Measurements from ENCODE around the gene MUC21. TPM values are rescaled to one million over a fixed set of nuclear protein-coding genes. Genes with fewer than 3 reads are reported as not detected.
"Not testable (repeated sequence)": the region's sequence is repeated elsewhere in the genome, so short reads cannot be mapped to it uniquely, and the experiment has no call there.

MUC21 gene
- polyA plus RNA-seq, 1 of the 3 experiments (the other 2 are of a cell fraction): not detected

GRCh38 chr6:31016659-31017299 is 33.3 kb downstream of the MUC21 start:
- Histone ChIP-seq H3K4me2 (no peak overlapping the region), H3K4me1 (ENCODE audit: control insufficient read depth in 1 of 2, insufficient read depth in 2 of 2, low read depth in 1 of 2, low read length in 1 of 2) (no peaks in the 10 kb centered on the region), H2AFZ (ENCODE audit: low read depth) (no peak overlapping the region), H3K79me2 (ENCODE audit: insufficient read depth) (no peaks in the 10 kb centered on the region), H3K27me3 (ENCODE audit: insufficient read depth) (no peaks in the 10 kb centered on the region), H3K9me3 (0 out of 2 replicates have a peak, but pooled peaks cover 8% of the 10 kb centered on the region), H3K9me2 (no peaks in the 10 kb centered on the region), H3K27ac (ENCODE audit: low read depth in 2 of 2, low read length in 1 of 2) (no peak overlapping the region), H3K4me3 (ENCODE audit: low read depth in 2 of 2, low read length in 1 of 2) (no peak overlapping the region), H4K20me1 (ENCODE audit: insufficient read depth) (no peaks in the 10 kb centered on the region), H3K36me3 (replicated peaks in 1 of 2; ENCODE audit: control insufficient read depth in 1 of 2, insufficient read depth in 2 of 2, low read length in 1 of 2) (no peaks in the 10 kb centered on the region), H3K9ac (no peak overlapping the region), H3F3A (replicated peaks; ENCODE audit: insufficient read depth) (no peaks in the 10 kb centered on the region)
- CTCF ChIA-PET: no interaction called here
- no CpG with 5 or more reads among the region's 36 CpGs for WGBS (ENCODE audit: low lambda C conversion rate)
- TF ChIP-seq USF1 (IDR thresholded peaks at IDR 0.05; ENCODE audit: borderline replicate concordance, low read depth) (no peak), NRF1 (IDR thresholded peaks at IDR 0.05; ENCODE audit: low read depth, low read length) (no peak), FOXM1 (IDR thresholded peaks at IDR 0.05; ENCODE audit: low read depth) (no peak), RFX5 (IDR thresholded peaks at IDR 0.05; ENCODE audit: low read length) (no peak), MEF2A (IDR thresholded peaks at IDR 0.05; ENCODE audit: borderline replicate concordance, low read depth) (no peak), ZBTB33 (IDR thresholded peaks at IDR 0.05; ENCODE audit: borderline replicate concordance, low read depth) (no peak), POLR2AphosphoS5 (IDR thresholded peaks at IDR 0.05; ENCODE audit: low read depth, low read length) (no peak), JUND (IDR thresholded peaks at IDR 0.05) (no peak), CTCF (IDR thresholded peaks at IDR 0.05) (no peak), TAF1 (IDR thresholded peaks at IDR 0.05; ENCODE audit: borderline replicate concordance, low read depth, low read length) (no peak), FOSL2 (IDR thresholded peaks at IDR 0.05; ENCODE audit: borderline replicate concordance, low read depth) (no peak), FOXJ3 (CRISPR knock-in tag; IDR thresholded peaks at IDR 0.05) (no peak), GATA2 (CRISPR knock-in tag; IDR thresholded peaks at IDR 0.05) (no peak), NFIC (IDR thresholded peaks at IDR 0.05; ENCODE audit: borderline replicate concordance) (no peak), SIN3A (IDR thresholded peaks at IDR 0.05; ENCODE audit: borderline replicate concordance, low read depth, low read length) (no peak), PBX3 (IDR thresholded peaks at IDR 0.05) (no peak)
- DNase-seq: no peak
- POLR2A ChIA-PET: no interaction called here

- H3K9ac ChIP-seq; H3K27ac ChIP-seq (ENCODE audit: low read depth in 2 of 2, low read length in 1 of 2); H3F3A ChIP-seq (replicated peaks; ENCODE audit: insufficient read depth); H3K4me2 ChIP-seq; H2AFZ ChIP-seq (ENCODE audit: low read depth); H3K36me3 ChIP-seq (replicated peaks in 1 of 2; ENCODE audit: control insufficient read depth in 1 of 2, insufficient read depth in 2 of 2, low read length in 1 of 2); H3K9me2 ChIP-seq; DNase-seq; H3K27me3 ChIP-seq (ENCODE audit: insufficient read depth); H3K9me3 ChIP-seq; H3K4me3 ChIP-seq (ENCODE audit: low read depth in 2 of 2, low read length in 1 of 2); H3K79me2 ChIP-seq (ENCODE audit: insufficient read depth); H4K20me1 ChIP-seq (ENCODE audit: insufficient read depth); POLR2A ChIA-PET; CTCF ChIA-PET; H3K4me1 ChIP-seq (ENCODE audit: control insufficient read depth in 1 of 2, insufficient read depth in 2 of 2, low read depth in 1 of 2, low read length in 1 of 2): not testable (repeated sequence)
- 55% methylated on average over 3 of the region's 3 CpGs for WGBS (ENCODE audit: low lambda C conversion rate)
These were observed 33.9 kb downstream of the MUC21 start for GRCh38 chr6:31017436-31017835.

Data from SK-N-SH (cell line).